HEK293 (cell line): ENCODE data around the gene FGF3.

Experiments
- GLI4 ChIP-seq: fragments of 450-650 bp; formaldehyde crosslinking; IDR thresholded peaks from 2 replicates; pipeline ENCODE4 v1.5.1; 2016; ENCODE audit warnings: missing biosample characterization, missing genetic modification characterization
- ZBTB11 ChIP-seq: fragments of 450-650 bp; formaldehyde crosslinking; conservative IDR thresholded peaks from 2 replicates; pipeline ENCODE4 v1.5.1; 2016; ENCODE audit warnings: low read depth, missing biosample characterization, missing genetic modification characterization
- ZNF133 ChIP-seq: fragments of 450-650 bp; formaldehyde crosslinking; IDR thresholded peaks from 2 replicates; pipeline ENCODE4 v1.5.1; 2016; ENCODE audit warnings: missing biosample characterization, missing genetic modification characterization
- ZNF138 ChIP-seq: fragments of 450-650 bp; formaldehyde crosslinking; IDR thresholded peaks from 2 replicates; pipeline ENCODE4 v1.5.1; 2016; ENCODE audit warnings: missing biosample characterization, missing genetic modification characterization, borderline replicate concordance
- ZNF146 ChIP-seq: fragments of 450-650 bp; formaldehyde crosslinking; IDR thresholded peaks from 2 replicates; pipeline ENCODE4 v1.5.1; 2016; ENCODE audit warnings: missing biosample characterization, missing genetic modification characterization
- ZNF174 ChIP-seq: fragments of 450-650 bp; formaldehyde crosslinking; IDR thresholded peaks from 2 replicates; pipeline ENCODE4 v1.5.0; 2017; ENCODE audit warnings: missing biosample characterization, mild to moderate bottlenecking, missing genetic modification characterization
- ZNF274 ChIP-seq, 2 experiments: fragments of 200-500 bp in 1 of 2; fragments of 450-650 bp in 1 of 2; sonication (Bioruptor generic) in 1 of 2; formaldehyde crosslinking in 1 of 2; IDR thresholded peaks; 2 replicates each; pipeline versions ENCODE4 v1.5.1 to v1.6.1; 2014 to 2016; ENCODE audit warnings: borderline replicate concordance in 1 of 2, inconsistent platforms in 1 of 2, low read length in 1 of 2, missing biosample characterization in 1 of 2, missing genetic modification characterization in 1 of 2
- ZNF350 ChIP-seq: fragments of 450-650 bp; formaldehyde crosslinking; IDR thresholded peaks from 2 replicates; pipeline ENCODE4 v1.5.0; 2017; ENCODE audit warnings: missing biosample characterization, mild to moderate bottlenecking, missing genetic modification characterization
- ZNF837 ChIP-seq: fragments of 450-650 bp; formaldehyde crosslinking; IDR thresholded peaks from 2 replicates; pipeline ENCODE4 v1.5.1; 2016; ENCODE audit warnings: missing biosample characterization, missing genetic modification characterization
- ZSCAN23 ChIP-seq: fragments of 450-650 bp; formaldehyde crosslinking; IDR thresholded peaks from 2 replicates; pipeline ENCODE4 v1.5.1; 2016; ENCODE audit warnings: missing biosample characterization, missing genetic modification characterization
- TF ChIP-seq, protein P1 (sequence below): fragments of 450-650 bp; formaldehyde crosslinking; IDR thresholded peaks from 2 replicates; pipeline ENCODE4 v1.5.1; 2016; ENCODE audit warnings: missing biosample characterization, missing genetic modification characterization
- TF ChIP-seq, protein P2 (sequence below): fragments of 450-650 bp; formaldehyde crosslinking; IDR thresholded peaks from 2 replicates; pipeline ENCODE4 v1.5.1; 2016; ENCODE audit warnings: missing biosample characterization, missing genetic modification characterization
- TF ChIP-seq, protein P3 (sequence below): fragments of 450-650 bp; formaldehyde crosslinking; IDR thresholded peaks from 2 replicates; pipeline ENCODE4 v1.5.1; 2016; ENCODE audit warnings: missing biosample characterization, missing genetic modification characterization
- TF ChIP-seq, protein P4 (sequence below): fragments of 450-650 bp; formaldehyde crosslinking; IDR thresholded peaks from 2 replicates; pipeline ENCODE4 v1.5.1; 2016; ENCODE audit warnings: missing biosample characterization, missing genetic modification characterization, borderline replicate concordance

DNA sequence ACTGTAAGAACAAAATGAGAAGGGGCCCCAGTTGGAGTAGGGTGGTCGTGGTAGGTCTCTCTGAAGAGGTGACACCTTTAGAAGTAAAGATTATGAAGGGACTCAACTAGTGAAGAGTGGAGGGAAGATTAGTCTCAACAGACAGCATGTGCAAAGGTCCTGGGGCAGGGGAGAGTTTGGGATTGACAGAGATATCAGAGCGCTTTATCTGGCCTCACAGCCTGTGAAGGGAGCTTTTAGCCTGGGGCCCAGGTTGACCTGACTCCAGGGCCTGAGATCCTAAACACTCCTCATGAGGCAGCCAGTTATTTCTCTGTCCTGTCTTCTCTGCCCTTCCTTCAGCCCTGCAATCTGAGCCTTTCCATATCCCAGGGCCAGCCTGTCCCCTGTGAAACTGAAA lies 16.2 kb downstream of the FGF3 start:
- TF ChIP-seq, protein P1, sequence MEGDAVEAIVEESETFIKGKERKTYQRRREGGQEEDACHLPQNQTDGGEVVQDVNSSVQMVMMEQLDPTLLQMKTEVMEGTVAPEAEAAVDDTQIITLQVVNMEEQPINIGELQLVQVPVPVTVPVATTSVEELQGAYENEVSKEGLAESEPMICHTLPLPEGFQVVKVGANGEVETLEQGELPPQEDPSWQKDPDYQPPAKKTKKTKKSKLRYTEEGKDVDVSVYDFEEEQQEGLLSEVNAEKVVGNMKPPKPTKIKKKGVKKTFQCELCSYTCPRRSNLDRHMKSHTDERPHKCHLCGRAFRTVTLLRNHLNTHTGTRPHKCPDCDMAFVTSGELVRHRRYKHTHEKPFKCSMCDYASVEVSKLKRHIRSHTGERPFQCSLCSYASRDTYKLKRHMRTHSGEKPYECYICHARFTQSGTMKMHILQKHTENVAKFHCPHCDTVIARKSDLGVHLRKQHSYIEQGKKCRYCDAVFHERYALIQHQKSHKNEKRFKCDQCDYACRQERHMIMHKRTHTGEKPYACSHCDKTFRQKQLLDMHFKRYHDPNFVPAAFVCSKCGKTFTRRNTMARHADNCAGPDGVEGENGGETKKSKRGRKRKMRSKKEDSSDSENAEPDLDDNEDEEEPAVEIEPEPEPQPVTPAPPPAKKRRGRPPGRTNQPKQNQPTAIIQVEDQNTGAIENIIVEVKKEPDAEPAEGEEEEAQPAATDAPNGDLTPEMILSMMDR (tag by site-specific recombination), result no peak
- TF ChIP-seq, protein P2, sequence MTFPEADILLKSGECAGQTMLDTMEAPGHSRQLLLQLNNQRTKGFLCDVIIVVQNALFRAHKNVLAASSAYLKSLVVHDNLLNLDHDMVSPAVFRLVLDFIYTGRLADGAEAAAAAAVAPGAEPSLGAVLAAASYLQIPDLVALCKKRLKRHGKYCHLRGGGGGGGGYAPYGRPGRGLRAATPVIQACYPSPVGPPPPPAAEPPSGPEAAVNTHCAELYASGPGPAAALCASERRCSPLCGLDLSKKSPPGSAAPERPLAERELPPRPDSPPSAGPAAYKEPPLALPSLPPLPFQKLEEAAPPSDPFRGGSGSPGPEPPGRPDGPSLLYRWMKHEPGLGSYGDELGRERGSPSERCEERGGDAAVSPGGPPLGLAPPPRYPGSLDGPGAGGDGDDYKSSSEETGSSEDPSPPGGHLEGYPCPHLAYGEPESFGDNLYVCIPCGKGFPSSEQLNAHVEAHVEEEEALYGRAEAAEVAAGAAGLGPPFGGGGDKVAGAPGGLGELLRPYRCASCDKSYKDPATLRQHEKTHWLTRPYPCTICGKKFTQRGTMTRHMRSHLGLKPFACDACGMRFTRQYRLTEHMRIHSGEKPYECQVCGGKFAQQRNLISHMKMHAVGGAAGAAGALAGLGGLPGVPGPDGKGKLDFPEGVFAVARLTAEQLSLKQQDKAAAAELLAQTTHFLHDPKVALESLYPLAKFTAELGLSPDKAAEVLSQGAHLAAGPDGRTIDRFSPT (tag by site-specific recombination), result no peak
- TF ChIP-seq, protein P3, sequence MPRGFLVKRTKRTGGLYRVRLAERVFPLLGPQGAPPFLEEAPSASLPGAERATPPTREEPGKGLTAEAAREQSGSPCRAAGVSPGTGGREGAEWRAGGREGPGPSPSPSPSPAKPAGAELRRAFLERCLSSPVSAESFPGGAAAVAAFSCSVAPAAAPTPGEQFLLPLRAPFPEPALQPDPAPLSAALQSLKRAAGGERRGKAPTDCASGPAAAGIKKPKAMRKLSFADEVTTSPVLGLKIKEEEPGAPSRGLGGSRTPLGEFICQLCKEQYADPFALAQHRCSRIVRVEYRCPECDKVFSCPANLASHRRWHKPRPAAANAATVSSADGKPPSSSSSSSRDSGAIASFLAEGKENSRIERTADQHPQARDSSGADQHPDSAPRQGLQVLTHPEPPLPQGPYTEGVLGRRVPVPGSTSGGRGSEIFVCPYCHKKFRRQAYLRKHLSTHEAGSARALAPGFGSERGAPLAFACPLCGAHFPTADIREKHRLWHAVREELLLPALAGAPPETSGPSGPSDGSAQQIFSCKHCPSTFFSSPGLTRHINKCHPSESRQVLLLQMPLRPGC, result no peak
- TF ChIP-seq ZBTB11 (tag by site-specific recombination) (no peak), ZNF837 (tag by site-specific recombination) (no peak), ZNF133 (tag by site-specific recombination) (no peak), ZSCAN23 (tag by site-specific recombination) (no peak), GLI4 (no peak), ZNF138 (tag by site-specific recombination) (no peak), ZNF350 (tag by site-specific recombination) (no peak), ZNF174 (tag by site-specific recombination) (no peak), ZNF274 (IDR thresholded peaks at IDR 0.05; ENCODE audit: low read length) (no peak), ZNF274 (tag by site-specific recombination; IDR thresholded peaks at IDR 0.05; ENCODE audit: borderline replicate concordance) (no peak), ZNF146 (tag by site-specific recombination) (no peak)
- TF ChIP-seq, protein P4, sequence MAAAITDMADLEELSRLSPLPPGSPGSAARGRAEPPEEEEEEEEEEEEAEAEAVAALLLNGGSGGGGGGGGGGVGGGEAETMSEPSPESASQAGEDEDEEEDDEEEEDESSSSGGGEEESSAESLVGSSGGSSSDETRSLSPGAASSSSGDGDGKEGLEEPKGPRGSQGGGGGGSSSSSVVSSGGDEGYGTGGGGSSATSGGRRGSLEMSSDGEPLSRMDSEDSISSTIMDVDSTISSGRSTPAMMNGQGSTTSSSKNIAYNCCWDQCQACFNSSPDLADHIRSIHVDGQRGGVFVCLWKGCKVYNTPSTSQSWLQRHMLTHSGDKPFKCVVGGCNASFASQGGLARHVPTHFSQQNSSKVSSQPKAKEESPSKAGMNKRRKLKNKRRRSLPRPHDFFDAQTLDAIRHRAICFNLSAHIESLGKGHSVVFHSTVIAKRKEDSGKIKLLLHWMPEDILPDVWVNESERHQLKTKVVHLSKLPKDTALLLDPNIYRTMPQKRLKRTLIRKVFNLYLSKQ (tag by site-specific recombination), result no peak
